ENCODE data around the gene ELAC2.

Gene ELAC2

GRCh38 chr17:13017655-13018459 is at the start of gene ELAC2:
Gene ELAC2 (minus strand): TSS chr17:13018027. CDS start chr17:13017947, 80 bp downstream.
- in situ Hi-C loops (cut with MboI; ENCODE audit: low sequenced_read_pairs) = no loop called here

- in situ Hi-C loops (cut with MboI; ENCODE audit: low sequenced_read_pairs) = no loop called here
Observed at GRCh38 chr17:13065032-13065431, 47.2 kb upstream of the ELAC2 start.

GRCh38 chr17:13055131-13055530 is 37.3 kb upstream of the ELAC2 start:
- in situ Hi-C loops (cut with MboI; ENCODE audit: low sequenced_read_pairs) = no loop called here

- in situ Hi-C loops (cut with MboI; ENCODE audit: low sequenced_read_pairs) = no loop called here
Observed at GRCh38 chr17:13054666-13055065, 36.8 kb upstream of the ELAC2 start.

GRCh38 chr17:13051915-13052314 is 34.1 kb upstream of the ELAC2 start:
- in situ Hi-C loops (cut with MboI; ENCODE audit: low sequenced_read_pairs) = no loop called here

GRCh38 chr17:13047011-13047606 is 29.3 kb upstream of the ELAC2 start:
- in situ Hi-C loops (cut with MboI; ENCODE audit: low sequenced_read_pairs) = no loop called here

- in situ Hi-C loops (cut with MboI; ENCODE audit: low sequenced_read_pairs) = no loop called here
Observed at GRCh38 chr17:13046361-13046760, 28.5 kb upstream of the ELAC2 start.

- in situ Hi-C loops (cut with MboI; ENCODE audit: low sequenced_read_pairs) = no loop called here
Observed at GRCh38 chr17:13044572-13045065, 26.8 kb upstream of the ELAC2 start.

GRCh38 chr17:13038931-13039665 is 21.3 kb upstream of the ELAC2 start:
- in situ Hi-C loops (cut with MboI; ENCODE audit: low sequenced_read_pairs) = no loop called here

- in situ Hi-C loops (cut with MboI; ENCODE audit: low sequenced_read_pairs) = no loop called here
Observed at GRCh38 chr17:13036751-13037150, 18.9 kb upstream of the ELAC2 start.

GRCh38 chr17:13035420-13035819 is 17.6 kb upstream of the ELAC2 start:
- in situ Hi-C loops (cut with MboI; ENCODE audit: low sequenced_read_pairs) = no loop called here

- in situ Hi-C loops (cut with MboI; ENCODE audit: low sequenced_read_pairs) = no loop called here
Observed at GRCh38 chr17:13031718-13032350, 14.0 kb upstream of the ELAC2 start.

- in situ Hi-C loops (cut with MboI; ENCODE audit: low sequenced_read_pairs) = no loop called here
Observed at GRCh38 chr17:13030459-13031300, 12.9 kb upstream of the ELAC2 start.

GRCh38 chr17:13030056-13030455 is 12.2 kb upstream of the ELAC2 start:
- in situ Hi-C loops (cut with MboI; ENCODE audit: low sequenced_read_pairs) = no loop called here

GRCh38 chr17:13029340-13029739 is 11.5 kb upstream of the ELAC2 start:
- in situ Hi-C loops (cut with MboI; ENCODE audit: low sequenced_read_pairs) = no loop called here

- in situ Hi-C loops (cut with MboI; ENCODE audit: low sequenced_read_pairs) = no loop called here
Observed at GRCh38 chr17:13027246-13027645, 9.4 kb upstream of the ELAC2 start.

- in situ Hi-C loops (cut with MboI; ENCODE audit: low sequenced_read_pairs) = no loop called here
Observed at GRCh38 chr17:13025687-13026086, 7.9 kb upstream of the ELAC2 start.

GRCh38 chr17:13025258-13025627 is 7.4 kb upstream of the ELAC2 start:
- in situ Hi-C loops (cut with MboI; ENCODE audit: low sequenced_read_pairs) = no loop called here

GRCh38 chr17:13024526-13025257 is 6.9 kb upstream of the ELAC2 start:
- in situ Hi-C loops (cut with MboI; ENCODE audit: low sequenced_read_pairs) = no loop called here

GRCh38 chr17:13024016-13024415 is 6.2 kb upstream of the ELAC2 start:
- in situ Hi-C loops (cut with MboI; ENCODE audit: low sequenced_read_pairs) = no loop called here

Measured in hTERT RPE-1 (cell line).